ENCODE results near the gene CITED2.

DNA sequence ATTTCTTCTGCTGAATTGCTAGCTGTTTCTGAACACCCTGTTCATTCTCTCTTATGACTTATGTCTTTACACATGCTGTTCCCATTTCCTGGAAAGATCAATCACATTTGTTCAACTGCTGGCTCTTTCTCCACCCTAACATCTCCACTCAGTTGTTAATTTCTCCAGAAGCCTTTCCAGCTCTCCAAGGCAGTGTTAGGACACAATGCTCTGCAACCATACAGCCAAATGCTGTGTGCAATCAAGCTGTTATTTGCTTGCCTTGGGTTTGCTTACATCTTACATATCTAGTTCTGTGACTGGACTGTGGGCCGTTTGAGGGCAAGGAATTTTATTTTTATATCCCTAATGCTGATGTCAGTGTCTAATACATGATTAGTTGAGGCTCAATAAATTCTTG, 24.2 kb upstream of the CITED2 start:
- TF ChIP-seq NR3C1 (CRISPR knock-in tag; conservative IDR thresholded peaks at IDR 0.05; ENCODE audit: low read depth): no peak
- TF ChIP-seq, protein P1, sequence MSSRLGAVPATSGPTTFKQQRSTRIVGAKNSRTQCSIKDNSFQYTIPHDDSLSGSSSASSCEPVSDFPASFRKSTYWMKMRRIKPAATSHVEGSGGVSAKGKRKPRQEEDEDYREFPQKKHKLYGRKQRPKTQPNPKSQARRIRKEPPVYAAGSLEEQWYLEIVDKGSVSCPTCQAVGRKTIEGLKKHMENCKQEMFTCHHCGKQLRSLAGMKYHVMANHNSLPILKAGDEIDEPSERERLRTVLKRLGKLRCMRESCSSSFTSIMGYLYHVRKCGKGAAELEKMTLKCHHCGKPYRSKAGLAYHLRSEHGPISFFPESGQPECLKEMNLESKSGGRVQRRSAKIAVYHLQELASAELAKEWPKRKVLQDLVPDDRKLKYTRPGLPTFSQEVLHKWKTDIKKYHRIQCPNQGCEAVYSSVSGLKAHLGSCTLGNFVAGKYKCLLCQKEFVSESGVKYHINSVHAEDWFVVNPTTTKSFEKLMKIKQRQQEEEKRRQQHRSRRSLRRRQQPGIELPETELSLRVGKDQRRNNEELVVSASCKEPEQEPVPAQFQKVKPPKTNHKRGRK (CRISPR knock-in tag; IDR thresholded peaks at IDR 0.05; ENCODE audit: borderline replicate concordance): no peak

All from WTC11 (cell line).